Effector memory CD8-positive, alpha-beta T cell (primary cell): ENCODE data around the gene GLIPR2.

Source experiments
- ATAC-seq: fragments of 150-1000 bp; cut with Tn5 transposase; replicated peaks from 2 replicates; pipeline ENCODE4 v1.10.0; 2021; ENCODE audit warnings: mild to moderate bottlenecking, moderate library complexity
- DNase-seq, 3 experiments: peaks; one replicate each; pipeline ENCODE4 v3.0.0; 2021
- H3K27ac Mint-ChIP-seq, 2 donors: one replicate each; pipeline ENCODE4 v1.8.0; 2022; ENCODE audit warnings: mild to moderate bottlenecking in 2 of 2, mixed read lengths in 2 of 2, moderate library complexity in 2 of 2
- H3K27me3 Mint-ChIP-seq, 2 donors: one replicate each; pipeline ENCODE4 v1.8.0; 2022; ENCODE audit warnings: mixed read lengths in 2 of 2
- H3K36me3 Mint-ChIP-seq: one replicate; pipeline ENCODE4 v1.8.0; 2022; ENCODE audit warnings: mild to moderate bottlenecking, moderate library complexity, mixed read lengths; ENCODE audit not compliant: insufficient read depth
- H3K4me1 Mint-ChIP-seq, 2 donors: one replicate each; pipeline ENCODE4 v1.8.0; 2022; ENCODE audit warnings: low read depth in 2 of 2, mixed read lengths in 2 of 2
- H3K4me3 Mint-ChIP-seq, 2 donors: one replicate each; pipeline ENCODE4 v1.8.0; 2022; ENCODE audit warnings: mild to moderate bottlenecking in 2 of 2, mixed read lengths in 2 of 2, moderate library complexity in 2 of 2
- H3K9me3 Mint-ChIP-seq, 2 donors: one replicate each; pipeline ENCODE4 v1.8.0; 2022; ENCODE audit warnings: mixed read lengths in 2 of 2

Gene GLIPR2

GRCh38 chr9:36110434-36110833, 26.1 kb upstream of the GLIPR2 start:
- H3K9me3 Mint-ChIP-seq = no peaks in the 10 kb centered on the region
- no peak overlapping the region for H3K4me3 Mint-ChIP-seq
- H3K36me3 Mint-ChIP-seq = peaks cover 5% of the 10 kb centered on the region
- no peaks in the 10 kb centered on the region for H3K27me3 Mint-ChIP-seq
- DNase-seq (no peak), ATAC-seq (no peak)
- no peak overlapping the region for H3K27ac Mint-ChIP-seq
- H3K4me1 Mint-ChIP-seq = no peaks in the 10 kb centered on the region

- Mint-ChIP-seq H3K27ac (no peak overlapping the region), H3K4me1 (no peaks in the 10 kb centered on the region), H3K36me3 (peaks cover 8% of the 10 kb centered on the region), H3K9me3 (no peaks in the 10 kb centered on the region), H3K4me3 (no peak overlapping the region), H3K27me3 (no peaks in the 10 kb centered on the region)
- ATAC-seq = no peak
- no peak for DNase-seq
These were observed 24.0 kb upstream of the GLIPR2 start for GRCh38 chr9:36112516-36112915.

- H3K4me3 Mint-ChIP-seq = no peak overlapping the region
- no peaks in the 10 kb centered on the region for H3K9me3 Mint-ChIP-seq
- ATAC-seq (no peak), DNase-seq (no peak)
- H3K36me3 Mint-ChIP-seq = peaks cover 7% of the 10 kb centered on the region
- H3K4me1 Mint-ChIP-seq = no peaks in the 10 kb centered on the region
- no peaks in the 10 kb centered on the region for H3K27me3 Mint-ChIP-seq
- no peak overlapping the region for H3K27ac Mint-ChIP-seq
These were observed 22.5 kb upstream of the GLIPR2 start for GRCh38 chr9:36113999-36114398.

GRCh38 chr9:36116593-36116992, 19.9 kb upstream of the GLIPR2 start:
- Mint-ChIP-seq H3K4me3 (no peak overlapping the region), H3K4me1 (no peaks in the 10 kb centered on the region), H3K27me3 (no peaks in the 10 kb centered on the region), H3K9me3 (no peaks in the 10 kb centered on the region), H3K36me3 (peaks cover 3% of the 10 kb centered on the region), H3K27ac (no peak overlapping the region)
- ATAC-seq = no peak
- no peak for DNase-seq

- no peak for ATAC-seq
- no peaks in the 10 kb centered on the region for H3K9me3 Mint-ChIP-seq
- no peak for DNase-seq
- H3K27me3 Mint-ChIP-seq = no peaks in the 10 kb centered on the region
- H3K36me3 Mint-ChIP-seq = peaks cover 3% of the 10 kb centered on the region
- no peak overlapping the region for H3K27ac Mint-ChIP-seq
- no peak overlapping the region for H3K4me3 Mint-ChIP-seq
- no peaks in the 10 kb centered on the region for H3K4me1 Mint-ChIP-seq
These were observed 18.3 kb upstream of the GLIPR2 start for GRCh38 chr9:36118201-36118600.

- Mint-ChIP-seq H3K27me3 (no peaks in the 10 kb centered on the region), H3K27ac (no peak overlapping the region), H3K36me3 (peaks cover 3% of the 10 kb centered on the region), H3K4me1 (no peaks in the 10 kb centered on the region), H3K4me3 (no peak overlapping the region), H3K9me3 (no peaks in the 10 kb centered on the region)
- ATAC-seq = no peak
- no peak for DNase-seq
These were observed 17.8 kb upstream of the GLIPR2 start for GRCh38 chr9:36118706-36119105.

- DNase-seq (no peak), ATAC-seq (no peak)
- Mint-ChIP-seq H3K4me3 (no peak overlapping the region), H3K4me1 (no peaks in the 10 kb centered on the region), H3K9me3 (no peaks in the 10 kb centered on the region), H3K36me3 (peaks cover 3% of the 10 kb centered on the region), H3K27ac (no peak overlapping the region), H3K27me3 (no peaks in the 10 kb centered on the region)
These were observed 17.1 kb upstream of the GLIPR2 start for GRCh38 chr9:36119476-36119875.

GRCh38 chr9:36120705-36121104, 15.8 kb upstream of the GLIPR2 start:
- DNase-seq = no peak
- H3K4me1 Mint-ChIP-seq = peaks cover 4 to 6% of the 10 kb centered on the region in 2 donors
- ATAC-seq = no peak
- no peak overlapping the region for H3K27ac Mint-ChIP-seq
- no peak overlapping the region for H3K4me3 Mint-ChIP-seq
- H3K9me3 Mint-ChIP-seq = no peaks in the 10 kb centered on the region
- no peaks in the 10 kb centered on the region for H3K27me3 Mint-ChIP-seq
- H3K36me3 Mint-ChIP-seq = peaks cover 3% of the 10 kb centered on the region

GRCh38 chr9:36121971-36122370, 14.6 kb upstream of the GLIPR2 start:
- Mint-ChIP-seq H3K9me3 (no peaks in the 10 kb centered on the region), H3K4me1 (peaks cover 4 to 7% of the 10 kb centered on the region in 2 donors), H3K27ac (no peak overlapping the region), H3K27me3 (no peaks in the 10 kb centered on the region), H3K36me3 (no peaks in the 10 kb centered on the region), H3K4me3 (no peak overlapping the region)
- DNase-seq = no peak
- ATAC-seq = no peak

- ATAC-seq = no peak
- no peaks in the 10 kb centered on the region for H3K36me3 Mint-ChIP-seq
- H3K27ac Mint-ChIP-seq = no peak overlapping the region
- DNase-seq = no peak
- no peak overlapping the region for H3K4me3 Mint-ChIP-seq
- no peaks in the 10 kb centered on the region for H3K9me3 Mint-ChIP-seq
- H3K27me3 Mint-ChIP-seq = no peaks in the 10 kb centered on the region
- peaks cover 17 to 22% of the 10 kb centered on the region in 2 donors for H3K4me1 Mint-ChIP-seq
These were observed 13.0 kb upstream of the GLIPR2 start for GRCh38 chr9:36123515-36123914.

GRCh38 chr9:36125062-36125855, 11.3 kb upstream of the GLIPR2 start:
- ATAC-seq = no peak
- no peak for DNase-seq
- Mint-ChIP-seq H3K27ac (peak overlapping the region in 1 of 2 donors; percentile 66), H3K4me3 (no peak overlapping the region), H3K9me3 (no peaks in the 10 kb centered on the region), H3K4me1 (peaks cover 18 to 22% of the 10 kb centered on the region in 2 donors), H3K36me3 (no peaks in the 10 kb centered on the region), H3K27me3 (no peaks in the 10 kb centered on the region)

- ATAC-seq = no peak
- Mint-ChIP-seq H3K36me3 (no peaks in the 10 kb centered on the region), H3K9me3 (no peaks in the 10 kb centered on the region), H3K4me3 (no peak overlapping the region), H3K4me1 (peaks cover 18 to 22% of the 10 kb centered on the region in 2 donors), H3K27ac (peak overlapping the region in 1 of 2 donors; percentile 66), H3K27me3 (no peaks in the 10 kb centered on the region)
- no peak for DNase-seq
These were observed 10.4 kb upstream of the GLIPR2 start for GRCh38 chr9:36126016-36126730.

- ATAC-seq (peak; percentile 92), DNase-seq (no peak)
- peak overlapping the region; percentile 31 to 77 for H3K27ac Mint-ChIP-seq
- H3K4me3 Mint-ChIP-seq = peak overlapping the region; percentile 48 to 58
- peaks cover 18 to 22% of the 10 kb centered on the region in 2 donors for H3K4me1 Mint-ChIP-seq
- H3K9me3 Mint-ChIP-seq = no peaks in the 10 kb centered on the region
- no peaks in the 10 kb centered on the region for H3K36me3 Mint-ChIP-seq
- H3K27me3 Mint-ChIP-seq = no peaks in the 10 kb centered on the region
These were observed 8.8 kb upstream of the GLIPR2 start for GRCh38 chr9:36127652-36128244.

- Mint-ChIP-seq H3K36me3 (no peaks in the 10 kb centered on the region), H3K9me3 (no peaks in the 10 kb centered on the region), H3K27ac (peak overlapping the region; percentile 31 to 77), H3K27me3 (no peaks in the 10 kb centered on the region), H3K4me1 (peaks cover 18 to 22% of the 10 kb centered on the region in 2 donors), H3K4me3 (peak overlapping the region; percentile 48 to 58)
- no peak for DNase-seq
- ATAC-seq = no peak
These were observed 8.2 kb upstream of the GLIPR2 start for GRCh38 chr9:36128349-36128748.
